HepG2 (cell line): Measurements from ENCODE around the gene FAT1.

Experiments used
- HMG20A ChIP-seq: IDR thresholded peaks from 2 replicates; pipeline ENCODE4 v1.6.1; 2016; ENCODE audit warnings: borderline replicate concordance
- SATB2 ChIP-seq: sonication (generic); formaldehyde crosslinking; IDR thresholded peaks from 2 replicates; pipeline ENCODE4 v1.5.0; 2020; ENCODE audit warnings: missing genetic modification reagents
- TBP ChIP-seq: sonication (generic); formaldehyde crosslinking; IDR thresholded peaks from 2 replicates; pipeline ENCODE4 v1.5.0; 2020; ENCODE audit warnings: missing genetic modification reagents
- YEATS2 ChIP-seq: sonication (generic); formaldehyde crosslinking; IDR thresholded peaks from 2 replicates; pipeline ENCODE4 v1.4.0; 2020; ENCODE audit warnings: missing genetic modification reagents, borderline replicate concordance
- TF ChIP-seq, protein P1 (sequence below): sonication (generic); formaldehyde crosslinking; IDR thresholded peaks from 2 replicates; pipeline ENCODE4 v1.4.0; 2020; ENCODE audit warnings: missing genetic modification reagents
- TF ChIP-seq, protein P2 (sequence below): sonication (generic); formaldehyde crosslinking; IDR thresholded peaks from 2 replicates; pipeline ENCODE4 v1.5.0; 2020; ENCODE audit warnings: mild to moderate bottlenecking, missing genetic modification reagents, moderate library complexity

DNA sequence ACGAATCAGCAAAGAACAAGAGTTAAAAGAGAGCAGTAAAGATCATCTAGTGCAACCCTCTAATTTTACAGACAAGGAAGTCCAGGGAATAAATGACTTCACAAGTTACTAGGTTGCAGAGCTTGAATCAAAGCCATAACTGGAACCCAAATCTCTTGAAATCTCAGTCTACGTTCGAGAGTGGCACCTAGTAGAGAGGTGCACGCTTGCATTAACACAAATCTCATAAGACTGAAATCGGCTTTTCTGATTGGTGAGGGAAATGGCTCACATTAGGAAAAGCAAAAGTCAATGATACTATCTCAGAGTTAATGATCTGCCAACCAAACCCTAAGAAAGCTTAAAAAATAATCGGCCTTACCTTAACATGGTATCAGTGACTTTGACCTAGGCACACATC is 43.0 kb downstream of the FAT1 start:
- TF ChIP-seq SATB2 (CRISPR knock-in tag) (no peak), HMG20A (CRISPR knock-in tag) (no peak), TBP (CRISPR knock-in tag) (no peak), YEATS2 (no peak)
- TF ChIP-seq, protein P1, sequence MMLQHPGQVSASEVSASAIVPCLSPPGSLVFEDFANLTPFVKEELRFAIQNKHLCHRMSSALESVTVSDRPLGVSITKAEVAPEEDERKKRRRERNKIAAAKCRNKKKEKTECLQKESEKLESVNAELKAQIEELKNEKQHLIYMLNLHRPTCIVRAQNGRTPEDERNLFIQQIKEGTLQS (CRISPR knock-in tag) = no peak
- TF ChIP-seq, protein P2, sequence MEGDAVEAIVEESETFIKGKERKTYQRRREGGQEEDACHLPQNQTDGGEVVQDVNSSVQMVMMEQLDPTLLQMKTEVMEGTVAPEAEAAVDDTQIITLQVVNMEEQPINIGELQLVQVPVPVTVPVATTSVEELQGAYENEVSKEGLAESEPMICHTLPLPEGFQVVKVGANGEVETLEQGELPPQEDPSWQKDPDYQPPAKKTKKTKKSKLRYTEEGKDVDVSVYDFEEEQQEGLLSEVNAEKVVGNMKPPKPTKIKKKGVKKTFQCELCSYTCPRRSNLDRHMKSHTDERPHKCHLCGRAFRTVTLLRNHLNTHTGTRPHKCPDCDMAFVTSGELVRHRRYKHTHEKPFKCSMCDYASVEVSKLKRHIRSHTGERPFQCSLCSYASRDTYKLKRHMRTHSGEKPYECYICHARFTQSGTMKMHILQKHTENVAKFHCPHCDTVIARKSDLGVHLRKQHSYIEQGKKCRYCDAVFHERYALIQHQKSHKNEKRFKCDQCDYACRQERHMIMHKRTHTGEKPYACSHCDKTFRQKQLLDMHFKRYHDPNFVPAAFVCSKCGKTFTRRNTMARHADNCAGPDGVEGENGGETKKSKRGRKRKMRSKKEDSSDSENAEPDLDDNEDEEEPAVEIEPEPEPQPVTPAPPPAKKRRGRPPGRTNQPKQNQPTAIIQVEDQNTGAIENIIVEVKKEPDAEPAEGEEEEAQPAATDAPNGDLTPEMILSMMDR = no peak
